ENCODE data around the gene PDE4D.
A peak's percentile ranks its signal among the peaks of the same experiment; 100 is the strongest.
"Not testable (repeated sequence)": the region's sequence is repeated elsewhere in the genome, so short reads cannot be mapped to it uniquely, and the experiment has no call there.

Gene PDE4D

GRCh38 chr5:59709346-59709821, 184.1 kb downstream of the PDE4D start:
- no peak for DNase-seq

GRCh38 chr5:59704936-59705335, 188.6 kb downstream of the PDE4D start:
- no peak for DNase-seq

GRCh38 chr5:59703789-59704188, 189.7 kb downstream of the PDE4D start:
- no peak for DNase-seq

GRCh38 chr5:59698207-59699178, 195.0 kb downstream of the PDE4D start:
- DNase-seq: no peak

GRCh38 chr5:59694411-59694810, 199.1 kb downstream of the PDE4D start:
- no peak for DNase-seq

- no peak for DNase-seq
Observed at GRCh38 chr5:59693492-59694309, 199.8 kb downstream of the PDE4D start.

GRCh38 chr5:59685793-59686192, 207.7 kb downstream of the PDE4D start:
- peak in 7 of 58 donors; percentile 2 to 72 (median 19) for DNase-seq

GRCh38 chr5:59685191-59685530, 208.4 kb downstream of the PDE4D start:
- DNase-seq: no peak

GRCh38 chr5:59684388-59685190, 208.9 kb downstream of the PDE4D start:
- no peak for DNase-seq

- DNase-seq: no peak
Observed at GRCh38 chr5:59683311-59683710, 210.2 kb downstream of the PDE4D start.

- no peak for DNase-seq
Observed at GRCh38 chr5:59682542-59682941, 211.0 kb downstream of the PDE4D start.

- DNase-seq: no peak
Observed at GRCh38 chr5:59678943-59679342, 214.6 kb downstream of the PDE4D start.

- DNase-seq: no peak
Observed at GRCh38 chr5:59674763-59675162, 218.8 kb downstream of the PDE4D start.

- peak in 2 of 58 donors; percentile 24 to 36 for DNase-seq
Observed at GRCh38 chr5:59673438-59674058, 220.0 kb downstream of the PDE4D start.

GRCh38 chr5:59666440-59667068, 227.0 kb downstream of the PDE4D start:
- DNase-seq: peak in 2 of 58 donors; percentile 1 to 13

- not testable (repeated sequence) for DNase-seq
Observed at GRCh38 chr5:59665832-59666203, 227.7 kb downstream of the PDE4D start.

GRCh38 chr5:59665086-59665831, 228.3 kb downstream of the PDE4D start:
- no peak for DNase-seq

- no peak for DNase-seq
Observed at GRCh38 chr5:59661954-59662615, 231.4 kb downstream of the PDE4D start.

- no peak for DNase-seq
Observed at GRCh38 chr5:59661311-59661710, 232.2 kb downstream of the PDE4D start.

All from anterior cingulate cortex (tissue), 58 donors.